ENCODE measurements around the gene COX5A. TPM values are rescaled to one million over a fixed set of nuclear protein-coding genes. Genes with fewer than 3 reads are reported as not detected.

The COX5A gene
- total and polyA plus RNA-seq, 9 donors = 24.8 to 158 (median 75.0) TPM

- Histone ChIP-seq H3K4me3 (no peak overlapping the region), H3K4me1 (ENCODE audit: insufficient read depth) (peaks cover 12% of the 10 kb centered on the region), H3K9me3 (no peaks in the 10 kb centered on the region), H3K36me3 (no peaks in the 10 kb centered on the region), H3K27ac (no peak overlapping the region), H3K27me3 (no peaks in the 10 kb centered on the region)
- no peak for DNase-seq
- intact Hi-C loops (cut with DNase I) = no loop called here
- 89 to 95% (median 91%) methylated on average over 3 of the region's 3 CpGs for WGBS, 3 donors
- no peak for TF ChIP-seq EP300 (IDR thresholded peaks at IDR 0.05)
- TF ChIP-seq CTCF (IDR thresholded peaks at IDR 0.05) = no peak
- TF ChIP-seq POLR2A (IDR thresholded peaks at IDR 0.05) = no peak
These were observed 45.6 kb downstream of the COX5A start for GRCh38 chr15:74892313-74892712.

- H3K9me3 ChIP-seq = no peaks in the 10 kb centered on the region
- no peaks in the 10 kb centered on the region for H3K27me3 ChIP-seq
- no peak for TF ChIP-seq POLR2A (IDR thresholded peaks at IDR 0.05)
- no peak for TF ChIP-seq CTCF (IDR thresholded peaks at IDR 0.05)
- intact Hi-C loops (cut with DNase I) = no loop called here
- H3K4me1 ChIP-seq (ENCODE audit: insufficient read depth) = peaks cover 12% of the 10 kb centered on the region
- no peak overlapping the region for H3K27ac ChIP-seq
- no peaks in the 10 kb centered on the region for H3K36me3 ChIP-seq
- 87 to 89% (median 89%) methylated on average over 3 of the region's 3 CpGs for whole genome bisulfite sequencing, 3 donors
- no peak overlapping the region for H3K4me3 ChIP-seq
- no peak for DNase-seq
These were observed 46.4 kb downstream of the COX5A start for GRCh38 chr15:74891469-74891868.

DNA sequence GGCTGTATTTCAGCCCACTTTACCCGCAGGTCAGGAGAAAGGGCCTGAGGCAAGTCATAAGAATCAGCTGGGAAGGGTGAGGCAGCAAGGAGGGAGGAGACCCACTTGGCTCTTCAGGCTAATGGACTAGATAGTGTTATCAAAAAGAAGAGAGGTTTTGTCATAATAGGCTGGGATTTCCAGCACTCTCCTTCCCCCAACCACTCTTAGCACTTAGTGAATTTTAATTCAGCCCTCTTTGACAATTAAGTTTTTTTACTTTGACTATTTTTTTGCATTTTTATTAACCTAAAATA lies 47.3 kb downstream of the COX5A start:
- DNase-seq = no peak

DNA sequence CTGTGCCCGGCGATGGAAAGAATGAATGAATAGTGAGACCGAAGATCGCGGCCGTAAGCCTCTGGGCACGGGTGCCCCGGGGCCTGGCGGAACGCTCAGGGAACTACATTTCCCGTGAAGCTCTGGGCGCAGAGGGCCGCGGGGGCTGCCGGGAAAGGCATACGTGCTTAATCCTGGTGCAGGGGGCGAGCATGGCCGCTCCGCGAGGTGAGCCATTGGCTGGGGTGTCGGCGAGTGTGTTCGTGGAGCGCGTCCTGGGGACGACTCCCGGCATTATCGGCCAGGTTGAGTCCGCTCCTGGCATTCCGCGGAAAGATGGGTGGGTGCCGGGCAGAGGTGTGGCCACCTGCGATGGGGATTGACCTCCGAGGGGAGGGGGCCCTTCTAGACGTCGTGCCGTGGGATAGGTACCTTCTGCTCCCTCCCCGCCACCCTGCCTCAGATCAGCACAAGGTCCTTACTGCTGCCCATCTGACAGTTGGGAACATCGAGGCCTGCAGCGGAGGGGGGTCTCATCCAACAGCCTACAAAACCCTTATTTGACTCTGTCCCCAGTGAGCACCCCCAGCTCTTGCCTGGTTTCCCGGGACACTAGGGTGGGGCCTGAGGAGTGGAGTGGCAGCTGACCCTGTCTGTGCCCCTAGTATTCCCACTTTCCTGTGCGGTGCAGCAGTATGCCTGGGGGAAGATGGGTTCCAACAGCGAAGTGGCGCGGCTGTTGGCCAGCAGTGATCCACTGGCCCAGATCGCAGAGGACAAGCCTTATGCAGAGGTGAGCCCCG lies 47.8 kb downstream of the COX5A start, which contains the start of gene MPI:
Gene MPI, plus strand, starts transcription at position 160 of the 782 bp plus-strand sequence. Its CDS starts 32 bp downstream, at position 192.
- 0 to 1% (median 1%) methylated on average over 42 to 47 of the region's 47 CpGs for WGBS, 3 donors
- Histone ChIP-seq H3K36me3 (no peaks in the 10 kb centered on the region), H3K4me1 (ENCODE audit: insufficient read depth) (peaks cover 12% of the 10 kb centered on the region), H3K27ac (peak within 1 kb of the TSS; percentile 31 to 80), H3K9me3 (no peaks in the 10 kb centered on the region), H3K27me3 (no peaks in the 10 kb centered on the region), H3K4me3 (peak within 1 kb of the TSS; percentile 96)
- intact Hi-C loops (cut with DNase I) = no loop called here
- TF ChIP-seq EP300 (IDR thresholded peaks at IDR 0.05) = no peak
- peak; percentile 57 for TF ChIP-seq POLR2A (IDR thresholded peaks at IDR 0.05)
- TF ChIP-seq CTCF (IDR thresholded peaks at IDR 0.05) = peak in 1 of 3 donors; percentile 32
- DNase-seq = peak; percentile 77 to 89 (median 84)

More for the DNA sequence above, 47.3 kb downstream of the COX5A start:
- Histone ChIP-seq H3K36me3 (no peaks in the 10 kb centered on the region), H3K27me3 (no peaks in the 10 kb centered on the region), H3K4me1 (ENCODE audit: insufficient read depth) (peaks cover 12% of the 10 kb centered on the region), H3K9me3 (no peaks in the 10 kb centered on the region), H3K4me3 (peak overlapping the region; percentile 96), H3K27ac (peak overlapping the region in 1 of 2 donors; percentile 80)
- no peak for TF ChIP-seq EP300 (IDR thresholded peaks at IDR 0.05)
- TF ChIP-seq POLR2A (IDR thresholded peaks at IDR 0.05) = no peak
- TF ChIP-seq CTCF (IDR thresholded peaks at IDR 0.05) = no peak
- intact Hi-C loops (cut with DNase I) = no loop called here
- WGBS, 3 donors = 0 to 9% (median 8%) methylated on average over 1 of the region's 1 CpG
